GM10266 (cell line): ENCODE data around the gene PTGER2.

Experiments used
- DNase-seq: peaks from one replicate; pipeline ENCODE4 v3.0.0; 2012; ENCODE audit errors: extremely low spot score
- CTCF ChIP-seq: IDR thresholded peaks from 2 replicates; pipeline ENCODE4 v1.5.1; 2012; ENCODE audit warnings: mild to moderate bottlenecking, low read depth; ENCODE audit not compliant: control insufficient read depth, insufficient read depth; ENCODE audit errors: missing control alignments

PTGER2 gene

DNA sequence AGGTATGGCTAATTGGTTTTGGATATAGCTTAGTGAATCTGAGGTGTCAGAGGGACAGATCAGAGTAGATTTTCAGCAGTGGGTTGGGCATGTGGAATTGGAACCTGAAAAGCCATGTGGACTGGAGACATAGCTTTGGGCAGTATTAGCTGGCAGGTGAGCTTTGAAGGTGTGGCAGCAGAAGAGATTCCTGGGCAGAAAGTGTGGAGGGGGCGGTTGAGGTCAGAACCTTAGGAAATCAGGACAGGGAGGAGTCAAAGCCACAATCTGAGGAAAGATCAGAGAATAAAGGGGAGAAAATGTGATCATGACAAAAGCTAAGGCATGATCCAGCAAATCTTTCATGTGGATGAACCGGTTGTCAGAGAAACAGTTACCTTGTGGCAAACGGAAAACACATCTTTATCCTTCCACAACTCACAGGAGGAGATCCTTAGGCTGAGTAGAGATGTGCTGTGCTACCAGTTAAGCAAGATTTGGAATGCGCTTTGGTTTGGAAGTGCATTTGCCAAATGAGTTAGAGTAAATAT lies 56.4 kb downstream of the PTGER2 start:
- no peak for DNase-seq
- no peak for TF ChIP-seq CTCF

GRCh38 chr14:52377940-52378339 lies 63.8 kb downstream of the PTGER2 start:
- DNase-seq, result no peak
- TF ChIP-seq CTCF, result no peak
